Measurements from ENCODE around the gene ADCY9.

The ADCY9 gene

GRCh38 chr16:4009177-4009576, 107.1 kb downstream of the ADCY9 start:
- no peak for DNase-seq (ENCODE audit: extremely low read depth in 1 of 2, low read depth in 1 of 2)

GRCh38 chr16:4008116-4008515, 108.1 kb downstream of the ADCY9 start:
- DNase-seq (ENCODE audit: extremely low read depth in 1 of 2, low read depth in 1 of 2): no peak

GRCh38 chr16:4006397-4006999, 109.7 kb downstream of the ADCY9 start:
- DNase-seq (ENCODE audit: extremely low read depth in 1 of 2, low read depth in 1 of 2): no peak

GRCh38 chr16:4005731-4006130, 110.5 kb downstream of the ADCY9 start:
- DNase-seq (ENCODE audit: extremely low read depth in 1 of 2, low read depth in 1 of 2): no peak

- no peak for DNase-seq (ENCODE audit: extremely low read depth in 1 of 2, low read depth in 1 of 2)
Observed at GRCh38 chr16:4005281-4005680, 111.0 kb downstream of the ADCY9 start.

GRCh38 chr16:4004206-4004605, 112.0 kb downstream of the ADCY9 start:
- no peak for DNase-seq (ENCODE audit: extremely low read depth in 1 of 2, low read depth in 1 of 2)

- DNase-seq (ENCODE audit: extremely low read depth in 1 of 2, low read depth in 1 of 2): no peak
Observed at GRCh38 chr16:4003576-4003975, 112.7 kb downstream of the ADCY9 start.

- no peak for DNase-seq (ENCODE audit: extremely low read depth in 1 of 2, low read depth in 1 of 2)
Observed at GRCh38 chr16:4003166-4003565, 113.1 kb downstream of the ADCY9 start.

- no peak for DNase-seq (ENCODE audit: extremely low read depth in 1 of 2, low read depth in 1 of 2)
Observed at GRCh38 chr16:4002121-4002520, 114.1 kb downstream of the ADCY9 start.

- no peak for DNase-seq (ENCODE audit: extremely low read depth in 1 of 2, low read depth in 1 of 2)
Observed at GRCh38 chr16:3999479-4000325, 116.5 kb downstream of the ADCY9 start.

- DNase-seq (ENCODE audit: extremely low read depth in 1 of 2, low read depth in 1 of 2): no peak
Observed at GRCh38 chr16:3998793-3999478, 117.3 kb downstream of the ADCY9 start.

- no peak for DNase-seq (ENCODE audit: extremely low read depth in 1 of 2, low read depth in 1 of 2)
Observed at GRCh38 chr16:3997231-3997841, 118.9 kb downstream of the ADCY9 start.

- DNase-seq (ENCODE audit: extremely low read depth in 1 of 2, low read depth in 1 of 2): no peak
Observed at GRCh38 chr16:3995001-3995400, 121.2 kb downstream of the ADCY9 start.

GRCh38 chr16:3993052-3993785, 123.0 kb downstream of the ADCY9 start:
- DNase-seq (ENCODE audit: extremely low read depth in 1 of 2, low read depth in 1 of 2): no peak

GRCh38 chr16:3992297-3993051, 123.8 kb downstream of the ADCY9 start:
- DNase-seq (ENCODE audit: extremely low read depth in 1 of 2, low read depth in 1 of 2): no peak

- DNase-seq (ENCODE audit: extremely low read depth in 1 of 2, low read depth in 1 of 2): no peak
Observed at GRCh38 chr16:3988824-3989223, 127.4 kb downstream of the ADCY9 start.

GRCh38 chr16:3988011-3988410, 128.2 kb downstream of the ADCY9 start:
- no peak for DNase-seq (ENCODE audit: extremely low read depth in 1 of 2, low read depth in 1 of 2)

GRCh38 chr16:3987231-3987630, 129.0 kb downstream of the ADCY9 start:
- no peak for DNase-seq (ENCODE audit: extremely low read depth in 1 of 2, low read depth in 1 of 2)

- DNase-seq (ENCODE audit: extremely low read depth in 1 of 2, low read depth in 1 of 2): no peak
Observed at GRCh38 chr16:3986235-3986544, 130.1 kb downstream of the ADCY9 start.
